GM18502 (cell line): ENCODE data around the gene TMEM255A.
A peak's percentile ranks its signal among the peaks of the same experiment; 100 is the strongest.

Experiments
- ATAC-seq: cut with Tn5 transposase; IDR thresholded peaks from one replicate; pipeline ENCODE4 v1.9.1; 2021; ENCODE audit warnings: mild to moderate bottlenecking; ENCODE audit not compliant: unreplicated experiment, poor library complexity

The TMEM255A gene

GRCh38 chrX:120213438-120214265 lies 97.6 kb downstream of the TMEM255A start:
- ATAC-seq, result peak; percentile 90
